ENCODE results near the gene KCTD4.
"Not testable (repeated sequence)": the region's sequence is repeated elsewhere in the genome, so short reads cannot be mapped to it uniquely, and the experiment has no call there.

Gene KCTD4

DNA sequence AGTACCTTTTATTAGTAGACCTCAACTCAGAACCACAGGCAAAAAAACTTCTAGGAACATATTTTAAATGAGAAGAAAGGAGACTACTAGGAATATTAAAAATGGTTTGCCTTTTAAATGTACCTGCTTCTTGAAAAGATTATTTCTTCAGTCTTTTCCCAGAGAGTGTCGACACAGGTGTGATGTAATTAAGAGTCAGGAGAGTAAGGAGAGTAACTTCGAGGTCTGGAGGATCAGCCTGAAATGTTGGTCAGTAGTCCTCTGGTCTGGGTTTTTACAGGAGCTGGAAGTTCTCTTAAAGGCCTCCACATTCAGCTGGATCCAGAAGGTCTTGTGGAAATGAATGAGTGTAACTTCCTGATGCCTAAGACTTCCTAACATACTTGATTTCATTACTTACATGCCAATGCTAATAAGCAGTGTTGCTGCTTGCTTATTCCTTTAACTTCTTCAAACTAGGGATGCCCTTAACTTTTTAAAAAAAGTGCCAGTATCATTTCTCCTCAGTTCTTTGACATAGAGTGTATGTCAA is at the start of gene KCTD4:
Gene KCTD4 (minus strand): TSS at position 345 of the 532 bp plus-strand sequence. CDS start 6,478 bp downstream, outside the sequence.
- peaks cover 5% of the 10 kb centered on the region for H3K36me3 ChIP-seq (ENCODE audit: insufficient read depth, insufficient read length, low read length)
- H3K9ac ChIP-seq (ENCODE audit: insufficient read length, low read depth): no peak within 1 kb of the TSS
- H3K27me3 ChIP-seq (ENCODE audit: insufficient read depth, insufficient read length): no peaks in the 10 kb centered on the region
- no peaks in the 10 kb centered on the region for H3K4me1 ChIP-seq (ENCODE audit: insufficient read depth, insufficient read length)
- no peak within 1 kb of the TSS for H3K4me3 ChIP-seq (ENCODE audit: insufficient read length, low read depth)
- no peak for DNase-seq (ENCODE audit: low read depth, low spot score)
- TF ChIP-seq YY1 (IDR thresholded peaks at IDR 0.05; ENCODE audit: insufficient read depth, insufficient read length) (no peak), ZNF274 (IDR thresholded peaks at IDR 0.05; ENCODE audit: low read depth, low read length) (no peak), SUZ12 (IDR thresholded peaks at IDR 0.05; ENCODE audit: extremely low read depth, insufficient read depth, insufficient read length) (no peak)
- H3K9me3 ChIP-seq (ENCODE audit: insufficient read depth, low read length): no peaks in the 10 kb centered on the region

DNA sequence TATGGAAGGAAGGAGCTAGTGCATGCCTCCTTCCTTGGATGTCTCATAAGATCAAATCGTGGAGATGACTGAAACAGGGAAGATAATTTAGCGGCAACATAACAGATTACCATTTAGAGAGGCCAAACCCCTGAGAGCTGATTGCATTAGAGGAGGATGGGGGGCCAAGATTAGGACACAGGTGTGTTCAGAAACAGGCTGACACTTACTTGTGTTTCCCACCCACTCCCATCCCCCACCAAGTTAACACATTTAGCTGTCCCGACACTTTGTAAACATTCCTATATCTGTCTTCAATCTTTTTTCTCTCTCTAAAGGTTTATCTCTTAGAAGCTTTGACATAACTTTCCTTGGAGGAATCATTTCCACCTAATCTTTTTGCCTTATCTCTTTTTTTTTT is 48.8 kb upstream of the KCTD4 start:
- Histone ChIP-seq H3K4me1 (ENCODE audit: insufficient read depth, insufficient read length) (no peaks in the 10 kb centered on the region), H3K4me3 (ENCODE audit: insufficient read length, low read depth) (no peak overlapping the region), H3K9me3 (ENCODE audit: insufficient read depth, low read length) (no peaks in the 10 kb centered on the region), H3K36me3 (ENCODE audit: insufficient read depth, insufficient read length, low read length) (peaks cover 16% of the 10 kb centered on the region), H3K27me3 (ENCODE audit: insufficient read depth, insufficient read length) (no peaks in the 10 kb centered on the region), H3K9ac (ENCODE audit: insufficient read length, low read depth) (no peak overlapping the region)
- TF ChIP-seq YY1 (IDR thresholded peaks at IDR 0.05; ENCODE audit: insufficient read depth, insufficient read length) (no peak), ZNF274 (IDR thresholded peaks at IDR 0.05; ENCODE audit: low read depth, low read length) (no peak), SUZ12 (IDR thresholded peaks at IDR 0.05; ENCODE audit: extremely low read depth, insufficient read depth, insufficient read length) (no peak)
- no peak for DNase-seq (ENCODE audit: low read depth, low spot score)

DNA sequence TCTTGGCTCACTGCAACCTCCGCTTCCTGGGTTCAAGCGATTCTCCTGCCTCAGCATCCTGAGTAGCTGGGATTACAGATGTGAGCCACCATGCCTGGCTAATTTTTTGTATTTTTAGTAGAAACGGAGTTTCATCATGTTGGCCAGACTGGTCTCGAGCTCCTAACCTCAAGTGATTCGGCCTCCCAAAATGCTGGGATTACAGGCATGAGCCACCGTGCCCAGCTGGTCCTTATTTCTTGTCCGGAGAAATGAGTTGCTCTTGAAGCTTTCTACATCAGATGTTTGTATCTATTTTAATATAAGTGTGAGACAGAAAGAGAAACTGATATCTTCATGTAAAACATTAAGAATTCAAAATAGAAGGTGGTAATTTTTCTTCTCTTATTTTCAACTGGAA is 43.9 kb upstream of the KCTD4 start:
- not testable (repeated sequence) for DNase-seq (ENCODE audit: low read depth, low spot score); H3K4me1 ChIP-seq (ENCODE audit: insufficient read depth, insufficient read length); H3K9me3 ChIP-seq (ENCODE audit: insufficient read depth, low read length); H3K4me3 ChIP-seq (ENCODE audit: insufficient read length, low read depth); H3K36me3 ChIP-seq (ENCODE audit: insufficient read depth, insufficient read length, low read length); H3K27me3 ChIP-seq (ENCODE audit: insufficient read depth, insufficient read length); H3K9ac ChIP-seq (ENCODE audit: insufficient read length, low read depth)

DNA sequence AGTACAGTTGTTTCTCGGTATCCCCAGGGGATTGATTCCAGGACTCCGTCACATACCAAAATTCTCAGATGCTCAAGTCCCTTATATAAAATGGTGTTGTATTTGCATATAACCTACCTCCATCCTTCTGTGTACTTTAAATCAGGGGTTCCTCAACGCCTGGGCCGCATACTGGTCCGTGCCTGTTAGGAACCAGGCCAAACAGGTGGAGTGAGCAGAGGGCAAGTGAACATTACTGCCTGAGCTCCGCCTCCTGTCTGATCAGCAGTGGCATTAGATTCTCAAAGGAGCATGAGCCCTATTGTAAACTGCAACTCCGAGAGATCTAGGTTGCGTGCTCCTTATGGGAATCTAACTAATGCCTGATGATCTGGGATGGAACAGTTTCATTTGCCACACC is 42.2 kb upstream of the KCTD4 start:
- TF ChIP-seq ZNF274 (IDR thresholded peaks at IDR 0.05; ENCODE audit: low read depth, low read length) (no peak), SUZ12 (IDR thresholded peaks at IDR 0.05; ENCODE audit: extremely low read depth, insufficient read depth, insufficient read length) (no peak)
- no peak overlapping the region for H3K9ac ChIP-seq (ENCODE audit: insufficient read length, low read depth)
- DNase-seq (ENCODE audit: low read depth, low spot score): no peak

DNA sequence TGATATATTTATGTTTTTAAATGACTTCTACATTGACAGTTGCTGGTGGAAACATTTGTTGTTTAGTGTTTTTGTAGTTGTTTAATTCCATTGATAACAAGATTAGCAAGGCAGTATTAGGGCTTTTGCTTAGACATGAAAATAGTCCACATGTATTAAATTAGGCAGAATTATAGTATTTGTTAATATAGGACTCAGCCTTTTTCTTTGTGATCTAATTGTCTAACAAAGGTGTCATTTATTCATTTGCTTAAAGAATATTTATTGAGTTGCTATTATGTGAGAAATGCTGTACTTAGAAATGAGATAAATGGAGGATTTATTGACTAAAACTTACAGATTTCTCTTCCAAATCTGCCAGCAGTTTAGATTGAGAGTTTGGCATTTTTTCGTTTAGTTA is 41.7 kb upstream of the KCTD4 start:
- Histone ChIP-seq H3K9me3 (ENCODE audit: insufficient read depth, low read length) (no peaks in the 10 kb centered on the region), H3K9ac (ENCODE audit: insufficient read length, low read depth) (no peak overlapping the region), H3K27me3 (ENCODE audit: insufficient read depth, insufficient read length) (no peaks in the 10 kb centered on the region), H3K4me3 (ENCODE audit: insufficient read length, low read depth) (no peak overlapping the region), H3K4me1 (ENCODE audit: insufficient read depth, insufficient read length) (no peaks in the 10 kb centered on the region), H3K36me3 (ENCODE audit: insufficient read depth, insufficient read length, low read length) (no peaks in the 10 kb centered on the region)
- DNase-seq (ENCODE audit: low read depth, low spot score): no peak
- TF ChIP-seq ZNF274 (IDR thresholded peaks at IDR 0.05; ENCODE audit: low read depth, low read length): no peak
- no peak for TF ChIP-seq SUZ12 (IDR thresholded peaks at IDR 0.05; ENCODE audit: extremely low read depth, insufficient read depth, insufficient read length)
- no peak for TF ChIP-seq YY1 (IDR thresholded peaks at IDR 0.05; ENCODE audit: insufficient read depth, insufficient read length)

More for the DNA sequence above, 42.2 kb upstream of the KCTD4 start:
- H3K9me3 ChIP-seq (ENCODE audit: insufficient read depth, low read length): no peaks in the 10 kb centered on the region
- no peaks in the 10 kb centered on the region for H3K27me3 ChIP-seq (ENCODE audit: insufficient read depth, insufficient read length)
- H3K4me1 ChIP-seq (ENCODE audit: insufficient read depth, insufficient read length): no peaks in the 10 kb centered on the region
- H3K4me3 ChIP-seq (ENCODE audit: insufficient read length, low read depth): no peak overlapping the region
- H3K36me3 ChIP-seq (ENCODE audit: insufficient read depth, insufficient read length, low read length): no peaks in the 10 kb centered on the region

DNA sequence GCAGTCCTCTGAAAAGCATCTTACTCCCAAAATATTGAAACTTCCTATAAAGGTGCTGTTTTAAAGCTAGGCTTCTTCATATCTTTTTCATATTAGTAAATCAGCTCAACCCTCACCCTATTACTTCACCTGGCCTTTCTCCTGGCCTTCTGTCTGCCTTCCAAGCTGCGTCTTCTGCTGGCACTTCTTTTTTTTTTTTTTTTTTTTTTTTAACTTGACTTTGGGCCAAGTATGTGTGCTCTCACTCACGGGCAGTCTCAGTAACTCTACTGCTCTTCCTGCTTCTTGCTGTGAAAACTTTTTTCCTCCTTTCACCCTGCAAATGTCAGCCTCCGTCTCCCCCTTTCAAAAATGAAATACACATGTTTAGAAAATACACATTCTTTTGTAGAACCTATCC is 41.2 kb upstream of the KCTD4 start:
- DNase-seq (ENCODE audit: low read depth, low spot score): no peak
- no peak overlapping the region for H3K9ac ChIP-seq (ENCODE audit: insufficient read length, low read depth)
- H3K9me3 ChIP-seq (ENCODE audit: insufficient read depth, low read length): no peaks in the 10 kb centered on the region

DNA sequence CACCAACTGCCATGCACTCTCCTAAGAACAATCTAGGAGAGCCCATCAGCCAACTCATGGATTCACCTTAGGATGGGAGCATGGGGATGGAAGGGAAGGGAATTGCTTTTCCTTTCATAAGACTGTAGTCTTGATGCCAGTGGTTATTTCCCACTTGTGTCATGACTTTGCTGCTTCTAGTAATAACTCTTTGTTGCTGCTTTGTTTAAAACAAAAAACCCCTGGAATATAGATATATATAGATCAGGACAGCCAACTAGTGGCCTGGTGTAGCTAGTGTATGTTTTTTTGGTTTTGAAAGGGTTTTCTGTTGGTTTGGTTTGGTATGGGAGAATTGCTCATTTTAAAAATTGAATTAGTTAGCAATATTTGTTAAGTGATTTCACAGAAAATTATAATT is 39.3 kb upstream of the KCTD4 start:
- TF ChIP-seq ZNF274 (IDR thresholded peaks at IDR 0.05; ENCODE audit: low read depth, low read length) (no peak), YY1 (IDR thresholded peaks at IDR 0.05; ENCODE audit: insufficient read depth, insufficient read length) (no peak), SUZ12 (IDR thresholded peaks at IDR 0.05; ENCODE audit: extremely low read depth, insufficient read depth, insufficient read length) (no peak)
- DNase-seq (ENCODE audit: low read depth, low spot score): no peak
- H3K4me3 ChIP-seq (ENCODE audit: insufficient read length, low read depth): no peak overlapping the region
- no peak overlapping the region for H3K9ac ChIP-seq (ENCODE audit: insufficient read length, low read depth)
- H3K27me3 ChIP-seq (ENCODE audit: insufficient read depth, insufficient read length): no peaks in the 10 kb centered on the region
- no peaks in the 10 kb centered on the region for H3K9me3 ChIP-seq (ENCODE audit: insufficient read depth, low read length)
- H3K4me1 ChIP-seq (ENCODE audit: insufficient read depth, insufficient read length): no peaks in the 10 kb centered on the region
- H3K36me3 ChIP-seq (ENCODE audit: insufficient read depth, insufficient read length, low read length): no peaks in the 10 kb centered on the region

More for the DNA sequence above, 41.2 kb upstream of the KCTD4 start:
- H3K27me3 ChIP-seq (ENCODE audit: insufficient read depth, insufficient read length): no peaks in the 10 kb centered on the region
- TF ChIP-seq ZNF274 (IDR thresholded peaks at IDR 0.05; ENCODE audit: low read depth, low read length) (no peak), SUZ12 (IDR thresholded peaks at IDR 0.05; ENCODE audit: extremely low read depth, insufficient read depth, insufficient read length) (no peak), YY1 (IDR thresholded peaks at IDR 0.05; ENCODE audit: insufficient read depth, insufficient read length) (no peak)
- H3K4me3 ChIP-seq (ENCODE audit: insufficient read length, low read depth): no peak overlapping the region
- H3K4me1 ChIP-seq (ENCODE audit: insufficient read depth, insufficient read length): no peaks in the 10 kb centered on the region
- no peaks in the 10 kb centered on the region for H3K36me3 ChIP-seq (ENCODE audit: insufficient read depth, insufficient read length, low read length)
